HEK293 (cell line): ENCODE data around the gene MYRIP.

Experiments used
- CTCF ChIP-seq: fragments of 450-650 bp; formaldehyde crosslinking; IDR thresholded peaks from 2 replicates; pipeline ENCODE4 v1.5.1; 2016; ENCODE audit warnings: missing biosample characterization, missing genetic modification characterization
- TCF7L2 ChIP-seq: IDR thresholded peaks from 2 replicates; pipeline ENCODE4 v1.6.1; 2011; ENCODE audit warnings: low read depth, mild to moderate bottlenecking, inconsistent platforms, low read length, moderate library complexity, borderline replicate concordance
- ZBTB48 ChIP-seq: fragments of 450-650 bp; formaldehyde crosslinking; IDR thresholded peaks from 2 replicates; pipeline ENCODE4 v1.5.1; 2016; ENCODE audit warnings: missing biosample characterization, missing genetic modification characterization
- ZNF121 ChIP-seq: fragments of 450-650 bp; formaldehyde crosslinking; IDR thresholded peaks from 2 replicates; pipeline ENCODE4 v1.5.1; 2016; ENCODE audit warnings: missing biosample characterization, missing genetic modification characterization
- ZNF549 ChIP-seq: fragments of 450-650 bp; IDR thresholded peaks from 2 replicates; pipeline ENCODE4 v1.5.1; 2018; ENCODE audit warnings: missing biosample characterization, missing genetic modification characterization, mild to moderate bottlenecking, inconsistent platforms, moderate library complexity

DNA sequence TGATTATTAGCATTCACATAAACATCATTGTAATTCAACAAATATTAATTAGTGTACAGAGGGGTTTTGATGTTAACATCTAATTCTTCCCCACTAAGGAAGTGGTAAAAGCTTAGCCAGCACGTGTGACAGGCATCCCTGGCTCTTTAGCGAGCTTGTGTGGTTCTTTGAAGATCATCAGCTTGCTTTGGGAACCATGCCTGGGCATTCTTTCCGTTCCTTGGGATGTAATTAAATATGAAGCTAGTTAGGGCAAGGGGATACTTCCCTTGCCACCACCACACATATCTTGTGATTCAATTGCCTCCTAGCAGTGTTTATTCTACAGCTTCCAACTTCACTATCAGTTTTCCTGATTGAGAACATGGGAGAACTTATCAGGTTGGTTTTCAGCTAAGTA lies 246.5 kb downstream of the MYRIP start:
- TF ChIP-seq ZNF121 (no peak), CTCF (tag by site-specific recombination) (no peak), ZNF549 (no peak), TCF7L2 (no peak), ZBTB48 (tag by site-specific recombination) (no peak)
